Transverse colon (tissue), 4 donors: ENCODE results near the gene LGR6. TPM values are rescaled to one million over a fixed set of nuclear protein-coding genes. Genes with fewer than 3 reads are reported as not detected.
A peak's percentile ranks its signal among the peaks of the same experiment; 100 is the strongest.

Experiments
- DNase-seq: peaks from one replicate; pipeline ENCODE4 v3.0.0-alpha.2; 2019
- H3K27ac ChIP-seq, 4 donors: fragments of 200-600 bp; sonication (generic); 2 replicates each; pipeline ENCODE4 v1.5.1; 2016 to 2018; ENCODE audit warnings: inconsistent platforms in 4 of 4
- H3K27me3 ChIP-seq: fragments of 200-600 bp; sonication (generic); 2 replicates; pipeline ENCODE4 v1.5.1; 2017; ENCODE audit warnings: inconsistent platforms
- H3K36me3 ChIP-seq, 4 donors: fragments of 200-600 bp; sonication (generic); 2 replicates each; pipeline ENCODE4 v1.5.1; 2017 to 2019; ENCODE audit warnings: inconsistent platforms in 4 of 4
- H3K4me1 ChIP-seq, 4 donors: fragments of 200-600 bp; sonication (generic); 2 replicates each; pipeline ENCODE4 v1.5.1; 2017 to 2020; ENCODE audit warnings: inconsistent platforms in 4 of 4
- H3K4me3 ChIP-seq, 4 donors: fragments of 200-600 bp; sonication (generic); 1 replicate in 1 of 4; 2 replicates in 3 of 4; pipeline versions ENCODE4 v1.5.1 to v1.6.1; 2017 to 2019; ENCODE audit warnings: inconsistent platforms in 4 of 4
- H3K9me3 ChIP-seq, 2 donors: fragments of 200-600 bp; sonication (generic); 2 replicates each; pipeline ENCODE4 v1.5.1; 2017 to 2019; ENCODE audit warnings: inconsistent platforms in 2 of 2
- CTCF ChIP-seq, 5 experiments: fragments of 200-600 bp in 3 of 5; fragments of 450-650 bp in 2 of 5; sonication (generic) in 3 of 5; IDR thresholded peaks; 1 replicate in 2 of 5; 2 replicates in 3 of 5; pipeline ENCODE4 v1.5.1; 2016 to 2017; ENCODE audit warnings: antibody characterized with exemption in 5 of 5, inconsistent platforms in 3 of 5, mild to moderate bottlenecking in 2 of 5, moderate library complexity in 1 of 5
- EP300 ChIP-seq: sonication (generic); formaldehyde crosslinking; IDR thresholded peaks from one replicate; pipeline ENCODE4 v1.6.1; 2017; ENCODE audit warnings: antibody characterized with exemption, low read depth
- POLR2A ChIP-seq: fragments of 450-650 bp; IDR thresholded peaks from one replicate; pipeline ENCODE4 v1.6.1; 2016; ENCODE audit warnings: antibody characterized with exemption, mild to moderate bottlenecking, moderate library complexity
- POLR2AphosphoS5 ChIP-seq, 3 donors: sonication (generic); formaldehyde crosslinking; IDR thresholded peaks; one replicate each; pipeline ENCODE4 v1.6.1; 2016; ENCODE audit warnings: antibody characterized with exemption in 3 of 3
- WGBS, 2 donors: methylation state at CpG; one replicate each; pipeline ENCODE4 v1.1.5; 2018; ENCODE audit warnings: low coverage in 1 of 2; 5-methylcytosine and 5-hydroxymethylcytosine counted together
- in situ Hi-C, 4 donors: fragments of 200-750 bp; cut with MboI; loops; one replicate each; pipeline versions ENCODE4 v1.15.0 to v1.15.1; 2017; ENCODE audit warnings: low sequenced_read_pairs in 3 of 4, low pct_ligation_motif_present in 1 of 4, low pct_unique_long_range_greater_than_20kb in 1 of 4
- intact Hi-C: fragments of 100-400 bp; cut with DNase I; formaldehyde crosslinking; loops from one replicate; pipeline ENCODE4 v1.15.1; 2023; ENCODE audit warnings: low total_unique reads
- total RNA-seq, 4 donors: library from RNA; depleted of rRNA; stranded (reverse); fragments of >200 nt; gene quantifications; one replicate each; pipeline ENCODE4 v1.1.0, GENCODE V29; 2016

Gene LGR6
- total RNA-seq, 4 donors from 2014 or later, result 0.41 to 1.6 TPM; not detected in 2

DNA sequence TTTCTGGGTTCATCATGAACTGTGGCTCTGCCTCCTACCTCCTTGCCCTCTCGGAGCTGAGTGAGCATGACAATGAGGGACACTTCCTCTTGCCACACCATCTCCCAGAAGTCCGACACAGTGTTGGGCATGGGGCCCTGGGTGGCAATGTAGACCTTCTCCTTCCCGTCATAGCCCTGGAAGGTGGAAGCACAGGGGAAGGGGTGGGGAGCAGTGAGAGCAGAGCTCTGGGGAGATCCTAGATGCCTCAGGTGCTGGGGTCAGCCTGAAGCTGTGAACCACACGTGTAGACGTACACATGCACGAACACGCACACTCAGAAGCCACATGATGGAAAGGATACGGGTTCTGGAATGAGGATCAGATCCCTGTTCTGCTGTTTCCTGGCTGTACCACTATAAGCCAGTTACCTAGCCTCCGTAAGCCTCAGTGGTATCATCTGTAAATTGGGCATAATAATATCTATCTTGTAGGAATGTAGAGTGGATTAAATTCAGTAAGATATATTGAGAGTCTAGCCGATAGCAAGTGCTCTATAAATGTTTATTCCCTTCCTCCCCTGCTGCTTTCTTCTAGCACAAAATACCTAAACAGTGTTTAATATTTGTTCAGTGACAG lies 39.3 kb upstream of the LGR6 start:
- Histone ChIP-seq H3K9me3 (no peaks in the 10 kb centered on the region), H3K27me3 (no peaks in the 10 kb centered on the region), H3K4me1 (peaks cover 0 to 8% (median 4%) of the 10 kb centered on the region in 4 donors), H3K27ac (no peak overlapping the region), H3K36me3 (no peaks in the 10 kb centered on the region), H3K4me3 (no peak overlapping the region)
- WGBS, 2 donors, result 38 to 82% methylated on average over 1 to 10 of the region's 10 CpGs
- no peak for TF ChIP-seq CTCF (IDR thresholded peaks at IDR 0.05)
- DNase-seq, result no peak
- intact Hi-C loops, result no loop called here
- in situ Hi-C loops, result no loop called here

DNA sequence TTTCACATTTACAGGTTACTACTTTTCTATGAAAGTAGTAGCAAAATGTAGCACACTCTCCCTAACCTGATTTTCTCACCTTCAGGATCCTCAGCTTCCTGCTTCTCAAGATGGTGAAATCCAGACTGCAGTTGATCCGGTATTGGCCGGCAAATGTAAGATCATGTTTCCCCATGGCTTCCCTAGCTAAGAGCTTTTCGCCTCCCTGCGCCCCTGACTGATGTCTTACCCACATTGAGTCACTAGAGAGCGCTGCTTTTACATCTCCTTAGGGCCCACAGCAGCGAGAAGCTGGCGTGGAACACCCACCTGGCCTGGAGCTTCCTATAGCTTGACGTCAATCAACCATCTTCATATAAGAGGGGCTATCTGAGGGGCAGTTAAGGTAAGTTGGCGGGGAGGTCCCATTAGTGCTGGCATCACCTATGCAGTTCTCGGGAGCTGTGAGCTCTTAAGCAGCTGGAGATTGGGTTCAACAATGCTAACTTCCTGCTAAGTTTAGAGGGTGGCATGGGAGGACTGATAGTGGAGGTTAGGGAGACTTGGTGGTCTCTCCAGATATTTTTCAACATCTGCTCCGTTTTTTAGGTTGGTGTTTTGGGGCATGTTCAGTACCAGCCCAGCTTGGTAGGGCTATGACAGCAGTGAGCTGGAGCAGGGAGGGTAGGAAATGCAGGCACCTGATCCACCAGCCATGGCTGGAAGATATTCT lies 38.7 kb upstream of the LGR6 start:
- no peak for TF ChIP-seq POLR2A
- TF ChIP-seq CTCF (IDR thresholded peaks at IDR 0.05), result peak; percentile 20 to 46 (median 36)
- Histone ChIP-seq H3K27ac (no peak overlapping the region), H3K4me1 (peaks cover 0 to 8% (median 4%) of the 10 kb centered on the region in 4 donors), H3K36me3 (no peaks in the 10 kb centered on the region), H3K9me3 (no peaks in the 10 kb centered on the region), H3K27me3 (no peaks in the 10 kb centered on the region), H3K4me3 (no peak overlapping the region)
- DNase-seq, result peak; percentile 59
- in situ Hi-C loops (no loop called here), intact Hi-C loops (no loop called here)
- 35 to 51% methylated on average over 4 to 11 of the region's 11 CpGs for WGBS, 2 donors

DNA sequence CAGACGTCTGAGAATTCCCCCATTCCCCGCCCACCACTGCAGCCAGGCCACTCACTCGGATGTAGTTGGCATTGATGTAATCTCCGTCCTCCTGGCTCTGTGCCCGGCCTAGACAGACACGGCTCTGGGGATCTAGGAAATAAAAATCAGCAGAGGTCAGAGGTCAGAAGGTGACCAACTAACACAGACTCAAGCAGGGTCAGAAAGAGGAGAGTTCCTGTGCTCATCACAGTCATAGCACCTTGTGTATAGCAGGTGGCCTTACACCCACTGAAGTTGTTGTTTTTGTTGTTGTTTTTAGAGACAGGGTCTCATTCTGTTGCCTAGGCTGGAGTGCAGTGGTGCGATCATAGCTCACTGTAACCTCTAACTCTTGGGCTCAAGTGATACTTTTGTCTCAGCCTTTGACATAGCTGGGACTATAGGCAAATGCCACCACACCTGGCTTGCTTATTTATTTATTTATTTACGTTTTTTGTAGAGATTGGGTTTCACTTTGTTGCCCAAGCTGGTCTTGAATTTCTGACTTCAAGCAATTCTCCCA lies 38.0 kb upstream of the LGR6 start:
- no peak overlapping the region for H3K27ac ChIP-seq
- in situ Hi-C loops (no loop called here), intact Hi-C loops (no loop called here)
- H3K4me1 ChIP-seq, result peaks cover 0 to 8% (median 4%) of the 10 kb centered on the region in 4 donors
- no peaks in the 10 kb centered on the region for H3K27me3 ChIP-seq
- no peaks in the 10 kb centered on the region for H3K9me3 ChIP-seq
- H3K36me3 ChIP-seq, result no peaks in the 10 kb centered on the region
- TF ChIP-seq EP300 (no peak), CTCF (IDR thresholded peaks at IDR 0.05) (no peak), POLR2AphosphoS5 (IDR thresholded peaks at IDR 0.05) (no peak), POLR2A (no peak)
- WGBS, 2 donors, result 23 to 49% methylated on average over 3 to 8 of the region's 8 CpGs
- H3K4me3 ChIP-seq, result no peak overlapping the region
- DNase-seq, result peak; percentile 39

- H3K4me1 ChIP-seq, result peaks cover 0 to 12% (median 4%) of the 10 kb centered on the region in 4 donors
- H3K36me3 ChIP-seq, result no peaks in the 10 kb centered on the region
- no peaks in the 10 kb centered on the region for H3K9me3 ChIP-seq
- intact Hi-C loops, result no loop called here
- no peaks in the 10 kb centered on the region for H3K27me3 ChIP-seq
- TF ChIP-seq POLR2AphosphoS5 (IDR thresholded peaks at IDR 0.05) (no peak), CTCF (IDR thresholded peaks at IDR 0.05) (no peak), POLR2A (no peak), EP300 (no peak)
- 83 to 100% methylated on average over 2 to 8 of the region's 8 CpGs for WGBS, 2 donors
- no peak overlapping the region for H3K4me3 ChIP-seq
- DNase-seq, result no peak
- in situ Hi-C loops, result no loop called here
- no peak overlapping the region for H3K27ac ChIP-seq
These were observed 37.0 kb upstream of the LGR6 start for GRCh38 chr1:202156590-202156989.
